Left colon (tissue), 2 donors: ENCODE results near the gene ZBED4. TPM values are rescaled to one million over a fixed set of nuclear protein-coding genes. Genes with fewer than 3 reads are reported as not detected.
A peak's percentile ranks its signal among the peaks of the same experiment; 100 is the strongest.
"Not testable (repeated sequence)": the region's sequence is repeated elsewhere in the genome, so short reads cannot be mapped to it uniquely, and the experiment has no call there.

Experiments
- ATAC-seq: fragments of 200-7000 bp; cut with Tn5 transposase; one replicate; pipeline ENCODE4 v1.9.1; 2020; ENCODE audit warnings: mild to moderate bottlenecking, moderate library complexity
- DNase-seq, 2 donors: peaks; one replicate each; pipeline ENCODE4 v3.0.0-alpha.2; 2020
- intact Hi-C, 2 donors: fragments of 100-400 bp; cut with DNase I in 1 of 2; cut with micrococcal nuclease in 1 of 2; formaldehyde crosslinking; loops; one replicate each; pipeline versions ENCODE4 v1.11.2 to v1.14.0; 2022; cut with DNase I, micrococcal nuclease
- long read RNA-seq: library from polyadenylated mRNA; unstranded; transcript quantifications from one replicate; pipeline ENCODE4 v2.0.0, GENCODE V29; 2021
- total RNA-seq, 2 donors: library from RNA; stranded (reverse); fragmentation: NEBNext Ultra II Directional; extraction: Animal tissue kit (Norgen Biotek cat#: 25700); gene quantifications; one replicate each; pipeline ENCODE4 v1.2.1, GENCODE V29; 2021
- donor health status: DM: no; HTN: no; CAD: no.
- donor health status: DM: yes; HTN: yes; CAD: no.

ZBED4 gene
- 10 to 100 TPM; 16.9 to 19.5 TPM for total RNA-seq
- long read RNA-seq, partial matches to known transcripts: 0 of 31 reads
- long read RNA-seq, other reads (novel, unspliced or antisense): 31 of 31 reads

GRCh38 chr22:49852898-49853894 lies at the start of gene ZBED4:
ZBED4 (plus strand) TSS chr22:49853844; CDS start chr22:49883663, 29,819 bp downstream.
- intact Hi-C loops: loop anchor here in 1 of 2 donors (10.0 kb wide), 1 partner anchor 62 kb away; the partner anchor contains the start of genes ALG12 and CRELD2
- ATAC-seq (peak; percentile 85), DNase-seq (peak; percentile 97 to 100)

GRCh38 chr22:49807129-49807528 lies 46.5 kb upstream of the ZBED4 start:
- DNase-seq: no peak
- no peak for ATAC-seq
- intact Hi-C loops: no loop called here

GRCh38 chr22:49807780-49808708 lies 45.6 kb upstream of the ZBED4 start:
- ATAC-seq (no peak), DNase-seq (no peak)
- intact Hi-C loops: no loop called here

GRCh38 chr22:49810363-49811019 lies 43.2 kb upstream of the ZBED4 start:
- no peak for ATAC-seq
- no peak for DNase-seq
- intact Hi-C loops: no loop called here

GRCh38 chr22:49811020-49811791 lies 42.4 kb upstream of the ZBED4 start:
- ATAC-seq (no peak), DNase-seq (no peak)
- intact Hi-C loops: no loop called here

- ATAC-seq (no peak), DNase-seq (no peak)
- intact Hi-C loops: no loop called here
These were observed 40.8 kb upstream of the ZBED4 start for GRCh38 chr22:49812838-49813237.

GRCh38 chr22:49814164-49814686 lies 39.4 kb upstream of the ZBED4 start:
- intact Hi-C loops: no loop called here
- ATAC-seq: no peak

GRCh38 chr22:49814856-49815255 lies 38.8 kb upstream of the ZBED4 start:
- no peak for DNase-seq
- no peak for ATAC-seq
- intact Hi-C loops: no loop called here

More at GRCh38 chr22:49814164-49814686, 39.4 kb upstream of the ZBED4 start:
- no peak for DNase-seq

GRCh38 chr22:49815641-49816091 lies 38.0 kb upstream of the ZBED4 start:
- no peak for DNase-seq
- intact Hi-C loops: no loop called here
- ATAC-seq: peak; percentile 15

GRCh38 chr22:49817359-49817758 lies 36.3 kb upstream of the ZBED4 start:
- DNase-seq (no peak), ATAC-seq (no peak)
- intact Hi-C loops: no loop called here

GRCh38 chr22:49820984-49821383 lies 32.7 kb upstream of the ZBED4 start:
- intact Hi-C loops: no loop called here
- ATAC-seq (no peak), DNase-seq (no peak)

GRCh38 chr22:49821741-49822140 lies 31.9 kb upstream of the ZBED4 start:
- ATAC-seq, intact Hi-C loops, DNase-seq: not testable (repeated sequence)

GRCh38 chr22:49823289-49824045 lies 30.2 kb upstream of the ZBED4 start:
- intact Hi-C loops: no loop called here
- ATAC-seq (no peak), DNase-seq (no peak)

GRCh38 chr22:49824185-49824925 lies 29.3 kb upstream of the ZBED4 start:
- intact Hi-C loops: no loop called here
- ATAC-seq: no peak
- no peak for DNase-seq

GRCh38 chr22:49824936-49825335 lies 28.7 kb upstream of the ZBED4 start:
- intact Hi-C loops: no loop called here
- DNase-seq: no peak
- ATAC-seq: no peak

- no peak for ATAC-seq
- intact Hi-C loops: no loop called here
- DNase-seq: no peak
These were observed 28.2 kb upstream of the ZBED4 start for GRCh38 chr22:49825436-49825835.
